HCT116 (cell line): ENCODE results near the gene DDX10. TPM values are rescaled to one million over a fixed set of nuclear protein-coding genes. Genes with fewer than 3 reads are reported as not detected.

Experiments
- ATAC-seq: fragments of 200-7000 bp; cut with Tn5 transposase; 2 replicates; pipeline ENCODE4 v1.9.1; 2020; ENCODE audit warnings: mild to moderate bottlenecking, moderate library complexity
- BruUV-seq: library from RNA; stranded (reverse); fragments of 400-500 nt; replicated peaks from 2 replicates; lab custom pipeline; 2021; lab: Mats Ljungman, UMichigan
- CTCF ChIA-PET: fragments of 300-600 bp; sonication (Branson Sonifier 250); formaldehyde crosslinking; loops from one replicate; lab custom pipeline; 2021; ENCODE audit warnings: antibody characterized with exemption; lab: Charles Lee
- POLR2A ChIA-PET: fragments of 300-600, 350-600 bp; sonication (Branson Sonifier 250); formaldehyde crosslinking; loops from one replicate; lab custom pipeline; 2021; ENCODE audit warnings: antibody characterized with exemption; lab: Charles Lee
- RAD21 ChIA-PET, 2 experiments: fragments of 300-600 bp; sonication (Branson Sonifier 250); formaldehyde crosslinking; loops; one replicate each; lab custom pipeline; 2023; ENCODE audit warnings: low total read pairs in 2 of 2; ENCODE audit not compliant: uncharacterized antibody in 2 of 2, unreplicated experiment in 2 of 2, low non-redundant PET in 1 of 2; lab: Charles Lee
- DNase-seq: peaks from one replicate; pipeline ENCODE4 v3.0.0-alpha.2; 2010; ENCODE audit warnings: low read depth, low spot score
- H2AFZ ChIP-seq: fragments of 200-600 bp; shearing (Covaris generic), sonication (generic); 2 replicates; pipeline ENCODE4 v1.6.1; 2017; ENCODE audit warnings: low read depth, mixed run types, mixed read lengths, antibody characterized with exemption, low read length; ENCODE audit not compliant: poor library complexity, severe bottlenecking
- H3K27ac ChIP-seq: 2 replicates; pipeline ENCODE4 v1.5.1; 2012; ENCODE audit warnings: low read depth, low read length
- H3K27me3 ChIP-seq: fragments of 200-600 bp; sonication (generic); 2 replicates; pipeline ENCODE4 v1.6.1; 2016; ENCODE audit warnings: mixed run types, low read length, mixed read lengths; ENCODE audit not compliant: insufficient read depth
- H3K36me3 ChIP-seq, 2 experiments: fragments of 200-500 bp in 1 of 2; fragments of 200-600 bp in 1 of 2; sonication (Bioruptor generic) in 1 of 2; sonication (generic) in 1 of 2; 2 replicates each; pipeline versions ENCODE4 v1.5.1 to v1.6.1; 2014 to 2016; ENCODE audit warnings: low read length in 2 of 2, inconsistent platforms in 1 of 2, mixed read lengths in 1 of 2, mixed run types in 1 of 2; ENCODE audit not compliant: insufficient read depth in 2 of 2, control insufficient read depth in 1 of 2
- H3K4me1 ChIP-seq, 2 experiments: fragments of 200-600 bp in 1 of 2; sonication (generic) in 1 of 2; 2 replicates each; pipeline versions ENCODE4 v1.5.1 to v1.6.1; 2012 to 2017; ENCODE audit warnings: low read length in 2 of 2, inconsistent platforms in 1 of 2, mild to moderate bottlenecking in 1 of 2, mixed read lengths in 1 of 2, mixed run types in 1 of 2, moderate library complexity in 1 of 2; ENCODE audit not compliant: insufficient read depth in 2 of 2, control insufficient read depth in 1 of 2
- H3K4me2 ChIP-seq: fragments of 200-600 bp; sonication (generic); 2 replicates; pipeline ENCODE4 v1.6.1; 2017; ENCODE audit warnings: mixed run types, low read length, mixed read lengths
- H3K4me3 ChIP-seq, 2 experiments: fragments of 200-600 bp in 1 of 2; sonication (generic) in 1 of 2; replicated peaks in 1 of 2; 2 replicates each; pipeline ENCODE4 v1.5.1; 2011 to 2016; ENCODE audit warnings: low read length in 2 of 2, control low read depth in 1 of 2, low read depth in 1 of 2, mild to moderate bottlenecking in 1 of 2, mixed read lengths in 1 of 2, mixed run types in 1 of 2
- H3K79me2 ChIP-seq: fragments of 200-600 bp; sonication (generic); 2 replicates; pipeline ENCODE4 v1.6.1; 2017; ENCODE audit warnings: mild to moderate bottlenecking, mixed run types, low read length, moderate library complexity, mixed read lengths; ENCODE audit not compliant: insufficient read depth
- H3K9ac ChIP-seq: fragments of 200-600 bp; sonication (generic); 2 replicates; pipeline ENCODE4 v1.6.1; 2016; ENCODE audit warnings: low read length, mixed read lengths
- H3K9me2 ChIP-seq: fragments of 200-600 bp; sonication (generic), shearing (Covaris generic); 2 replicates; pipeline ENCODE4 v1.6.1; 2017; ENCODE audit warnings: mixed run types, mild to moderate bottlenecking, moderate library complexity; ENCODE audit not compliant: insufficient read depth
- H3K9me3 ChIP-seq, 2 experiments: fragments of 200-500 bp in 1 of 2; fragments of 200-600 bp in 1 of 2; sonication (Bioruptor generic) in 1 of 2; sonication (generic) in 1 of 2; 2 replicates each; pipeline ENCODE4 v1.6.1; 2014 to 2017; ENCODE audit warnings: low read length in 2 of 2, mixed read lengths in 2 of 2, inconsistent platforms in 1 of 2, low read depth in 1 of 2, mild to moderate bottlenecking in 1 of 2, mixed run types in 1 of 2, moderate library complexity in 1 of 2; ENCODE audit not compliant: control insufficient read depth in 1 of 2, insufficient read depth in 1 of 2
- H4K20me1 ChIP-seq: fragments of 200-600 bp; sonication (generic), shearing (Covaris generic); 2 replicates; pipeline ENCODE4 v1.6.1; 2017; ENCODE audit warnings: mixed run types, mild to moderate bottlenecking, moderate library complexity; ENCODE audit not compliant: insufficient read depth
- CEBPB ChIP-seq: IDR thresholded peaks from 2 replicates; pipeline ENCODE4 v1.6.1; 2012; ENCODE audit warnings: low read depth
- EGR1 ChIP-seq: IDR thresholded peaks from 2 replicates; pipeline ENCODE4 v1.6.1; 2012; ENCODE audit warnings: low read depth
- ELF1 ChIP-seq: IDR thresholded peaks from 2 replicates; pipeline ENCODE4 v1.6.1; 2012; ENCODE audit warnings: low read depth, borderline replicate concordance
- EZH2 ChIP-seq: fragments of 200-600 bp; sonication (generic); IDR thresholded peaks from 2 replicates; pipeline ENCODE4 v1.6.1; 2017; ENCODE audit warnings: antibody characterized with exemption, mixed run types
- EZH2phosphoT487 ChIP-seq: fragments of 200-600 bp; IDR thresholded peaks from 2 replicates; pipeline ENCODE4 v1.6.1; 2018; ENCODE audit warnings: antibody characterized with exemption, borderline replicate concordance
- JUND ChIP-seq: IDR thresholded peaks from 2 replicates; pipeline ENCODE4 v1.6.1; 2012
- POLR2A ChIP-seq: IDR thresholded peaks from 2 replicates; pipeline ENCODE4 v1.7.0; 2011; ENCODE audit warnings: borderline replicate concordance; ENCODE audit not compliant: insufficient read depth, insufficient read length; ENCODE audit errors: extremely low read depth
- POLR2AphosphoS5 ChIP-seq: IDR thresholded peaks from 2 replicates; pipeline ENCODE4 v1.6.1; 2011; ENCODE audit warnings: mild to moderate bottlenecking, low read depth, low read length, moderate library complexity
- REST ChIP-seq: IDR thresholded peaks from 2 replicates; pipeline ENCODE4 v1.6.1; 2012; ENCODE audit warnings: low read depth
- SIN3A ChIP-seq: IDR thresholded peaks from 2 replicates; pipeline ENCODE4 v1.6.1; 2012; ENCODE audit warnings: low read depth
- SRF ChIP-seq: IDR thresholded peaks from 2 replicates; pipeline ENCODE4 v1.6.1; 2012; ENCODE audit warnings: low read depth
- TCF7L2 ChIP-seq: IDR thresholded peaks from 2 replicates; pipeline ENCODE4 v1.7.0; 2011; ENCODE audit warnings: borderline replicate concordance, inconsistent platforms; ENCODE audit not compliant: insufficient read depth, insufficient read length; ENCODE audit errors: extremely low read depth
- YY1 ChIP-seq: IDR thresholded peaks from 2 replicates; pipeline ENCODE4 v1.6.1; 2011; ENCODE audit warnings: low read length, low read depth, moderate library complexity, mild to moderate bottlenecking; ENCODE audit not compliant: insufficient replicate concordance; ENCODE audit errors: extremely low read depth
- ZFX ChIP-seq: fragments of 450-650 bp; IDR thresholded peaks from 2 replicates; pipeline ENCODE4 v1.6.1; 2017
- ZNF274 ChIP-seq: fragments of 200-500 bp; sonication (Bioruptor generic); IDR thresholded peaks from 2 replicates; pipeline ENCODE4 v1.6.1; 2014; ENCODE audit warnings: mild to moderate bottlenecking, low read depth, low read length, inconsistent platforms
- intact Hi-C: fragments of 100-400 bp; cut with micrococcal nuclease; formaldehyde crosslinking; loops from 2 replicates; pipeline ENCODE4 v1.10.0; 2022
- total RNA-seq: library from RNA; stranded (reverse); gene quantifications from one replicate; pipeline ENCODE4 v1.2.1, GENCODE V29; 2021; ENCODE audit not compliant: unreplicated experiment
- TF ChIP-seq, protein P1 (sequence below): IDR thresholded peaks from 2 replicates; pipeline ENCODE4 v1.6.1; 2012
- TF ChIP-seq, protein P2 (sequence below): IDR thresholded peaks from 2 replicates; pipeline ENCODE4 v1.6.1; 2011; ENCODE audit warnings: mild to moderate bottlenecking, low read length, moderate library complexity; ENCODE audit not compliant: insufficient replicate concordance; ENCODE audit errors: extremely low read depth
- TF ChIP-seq, protein P3 (sequence below), 3 experiments: fragments of 200-600 bp in 1 of 3; sonication (generic) in 1 of 3; IDR thresholded peaks in 2 of 3; conservative IDR thresholded peaks in 1 of 3; 2 replicates each; pipeline ENCODE4 v1.5.1; 2012 to 2017; ENCODE audit warnings: low read depth in 2 of 3, low read length in 2 of 3, antibody characterized with exemption in 1 of 3, borderline replicate concordance in 1 of 3, control low read depth in 1 of 3, mild to moderate bottlenecking in 1 of 3, mixed read lengths in 1 of 3, mixed run types in 1 of 3, moderate library complexity in 1 of 3; ENCODE audit not compliant: insufficient read depth in 1 of 3

The DDX10 gene
- total RNA-seq, 1 experiment from 2014 or later = 66.5 TPM

- no peak for DNase-seq
- ChIA-PET CTCF (no interaction called here), POLR2A (no interaction called here), RAD21 (no interaction called here)
- no peak for TF ChIP-seq EZH2
- TF ChIP-seq ZNF274 = no peak
- no peak for TF ChIP-seq ELF1
- no peak for TF ChIP-seq POLR2A
- TF ChIP-seq EZH2phosphoT487 = no peak
- TF ChIP-seq ZFX = no peak
- no peak for TF ChIP-seq REST
- no peak for TF ChIP-seq CEBPB
- TF ChIP-seq, protein P1, sequence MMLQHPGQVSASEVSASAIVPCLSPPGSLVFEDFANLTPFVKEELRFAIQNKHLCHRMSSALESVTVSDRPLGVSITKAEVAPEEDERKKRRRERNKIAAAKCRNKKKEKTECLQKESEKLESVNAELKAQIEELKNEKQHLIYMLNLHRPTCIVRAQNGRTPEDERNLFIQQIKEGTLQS = no peak
- TF ChIP-seq YY1 = no peak
- TF ChIP-seq SRF = no peak
- TF ChIP-seq JUND = no peak
- no peak for TF ChIP-seq EGR1
- TF ChIP-seq, protein P2, sequence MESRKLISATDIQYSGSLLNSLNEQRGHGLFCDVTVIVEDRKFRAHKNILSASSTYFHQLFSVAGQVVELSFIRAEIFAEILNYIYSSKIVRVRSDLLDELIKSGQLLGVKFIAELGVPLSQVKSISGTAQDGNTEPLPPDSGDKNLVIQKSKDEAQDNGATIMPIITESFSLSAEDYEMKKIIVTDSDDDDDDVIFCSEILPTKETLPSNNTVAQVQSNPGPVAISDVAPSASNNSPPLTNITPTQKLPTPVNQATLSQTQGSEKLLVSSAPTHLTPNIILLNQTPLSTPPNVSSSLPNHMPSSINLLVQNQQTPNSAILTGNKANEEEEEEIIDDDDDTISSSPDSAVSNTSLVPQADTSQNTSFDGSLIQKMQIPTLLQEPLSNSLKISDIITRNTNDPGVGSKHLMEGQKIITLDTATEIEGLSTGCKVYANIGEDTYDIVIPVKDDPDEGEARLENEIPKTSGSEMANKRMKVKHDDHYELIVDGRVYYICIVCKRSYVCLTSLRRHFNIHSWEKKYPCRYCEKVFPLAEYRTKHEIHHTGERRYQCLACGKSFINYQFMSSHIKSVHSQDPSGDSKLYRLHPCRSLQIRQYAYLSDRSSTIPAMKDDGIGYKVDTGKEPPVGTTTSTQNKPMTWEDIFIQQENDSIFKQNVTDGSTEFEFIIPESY = no peak
- no peak for TF ChIP-seq TCF7L2
- TF ChIP-seq SIN3A = no peak
- TF ChIP-seq POLR2AphosphoS5 = no peak
- TF ChIP-seq, protein P3, sequence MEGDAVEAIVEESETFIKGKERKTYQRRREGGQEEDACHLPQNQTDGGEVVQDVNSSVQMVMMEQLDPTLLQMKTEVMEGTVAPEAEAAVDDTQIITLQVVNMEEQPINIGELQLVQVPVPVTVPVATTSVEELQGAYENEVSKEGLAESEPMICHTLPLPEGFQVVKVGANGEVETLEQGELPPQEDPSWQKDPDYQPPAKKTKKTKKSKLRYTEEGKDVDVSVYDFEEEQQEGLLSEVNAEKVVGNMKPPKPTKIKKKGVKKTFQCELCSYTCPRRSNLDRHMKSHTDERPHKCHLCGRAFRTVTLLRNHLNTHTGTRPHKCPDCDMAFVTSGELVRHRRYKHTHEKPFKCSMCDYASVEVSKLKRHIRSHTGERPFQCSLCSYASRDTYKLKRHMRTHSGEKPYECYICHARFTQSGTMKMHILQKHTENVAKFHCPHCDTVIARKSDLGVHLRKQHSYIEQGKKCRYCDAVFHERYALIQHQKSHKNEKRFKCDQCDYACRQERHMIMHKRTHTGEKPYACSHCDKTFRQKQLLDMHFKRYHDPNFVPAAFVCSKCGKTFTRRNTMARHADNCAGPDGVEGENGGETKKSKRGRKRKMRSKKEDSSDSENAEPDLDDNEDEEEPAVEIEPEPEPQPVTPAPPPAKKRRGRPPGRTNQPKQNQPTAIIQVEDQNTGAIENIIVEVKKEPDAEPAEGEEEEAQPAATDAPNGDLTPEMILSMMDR (IDR thresholded peaks at IDR 0.05 in 2 of 3, conservative IDR thresholded peaks at IDR 0.05 in 1 of 3; ENCODE audit: borderline replicate concordance in 1 of 3, insufficient read depth in 1 of 3, low read depth in 2 of 3, low read length in 2 of 3) = no peak
- Histone ChIP-seq H3K27me3 (no peaks in the 10 kb centered on the region), H3K27ac (no peak overlapping the region), H3K9me2 (no peaks in the 10 kb centered on the region), H3K4me2 (no peak overlapping the region), H4K20me1 (no peaks in the 10 kb centered on the region), H3K9ac (no peak overlapping the region), H3K79me2 (no peaks in the 10 kb centered on the region), H3K9me3 (no peaks in the 10 kb centered on the region), H3K4me1 (peaks cover 0 to 3% of the 10 kb centered on the region in 2 experiments; a peak in 1 of 4 replicates), H3K36me3 (no peaks in the 10 kb centered on the region), H2AFZ (no peak overlapping the region), H3K4me3 (no peak overlapping the region)
- ATAC-seq = no peak
- BruUV-seq = no TSS peak
- intact Hi-C loops = no loop called here
These were observed 25.7 kb upstream of the DDX10 start for GRCh38 chr11:108639146-108639545.
